Mesenchymal stem cell (in vitro differentiated cells and primary cell): Measurements from ENCODE around the gene FAF1.
A peak's percentile ranks its signal among the peaks of the same experiment; 100 is the strongest.

Experiments
- DNase-seq: peaks from one replicate; pipeline ENCODE4 v3.0.0-alpha.2; 2013
- H2AFZ ChIP-seq: one replicate; pipeline ENCODE4 v1.6.1; 2013; ENCODE audit warnings: low read depth, mild to moderate bottlenecking, control low read depth, inconsistent platforms, low read length, moderate library complexity
- H2AK5ac ChIP-seq: 2 replicates; pipeline ENCODE4 v1.6.1; 2013; ENCODE audit warnings: low read length, moderate library complexity, mild to moderate bottlenecking, inconsistent platforms; ENCODE audit not compliant: severe bottlenecking
- H2BK120ac ChIP-seq: one replicate; pipeline ENCODE4 v1.6.1; 2013; ENCODE audit warnings: low read depth, mild to moderate bottlenecking, inconsistent platforms, low read length, moderate library complexity
- H2BK12ac ChIP-seq, 2 experiments: one replicate each; pipeline ENCODE4 v1.6.1; 2013; ENCODE audit warnings: inconsistent platforms in 2 of 2, low read length in 2 of 2, mild to moderate bottlenecking in 2 of 2, moderate library complexity in 2 of 2, control low read depth in 1 of 2
- H2BK15ac ChIP-seq: one replicate; pipeline ENCODE4 v1.6.1; 2013; ENCODE audit warnings: mild to moderate bottlenecking, low read depth, inconsistent platforms; ENCODE audit not compliant: poor library complexity, severe bottlenecking
- H2BK5ac ChIP-seq: 2 replicates; pipeline ENCODE4 v1.6.1; 2013; ENCODE audit warnings: low read depth, mild to moderate bottlenecking, low read length, control low read depth, inconsistent platforms; ENCODE audit not compliant: poor library complexity, severe bottlenecking
- H3K14ac ChIP-seq, 2 experiments: one replicate each; pipeline ENCODE4 v1.6.1; 2013; ENCODE audit warnings: inconsistent platforms in 2 of 2, low read length in 2 of 2, control low read depth in 1 of 2, mild to moderate bottlenecking in 1 of 2, moderate library complexity in 1 of 2
- H3K18ac ChIP-seq, 2 experiments: one replicate each; pipeline ENCODE4 v1.6.1; 2013; ENCODE audit warnings: inconsistent platforms in 2 of 2, low read length in 2 of 2, control low read depth in 1 of 2, low read depth in 1 of 2, mild to moderate bottlenecking in 1 of 2
- H3K23ac ChIP-seq, 2 experiments: one replicate each; pipeline ENCODE4 v1.6.1; 2013; ENCODE audit warnings: inconsistent platforms in 2 of 2, low read length in 2 of 2, mild to moderate bottlenecking in 2 of 2, moderate library complexity in 2 of 2, control low read depth in 1 of 2
- H3K27ac ChIP-seq: 2 replicates; pipeline ENCODE4 v1.5.1; 2013; ENCODE audit warnings: mild to moderate bottlenecking, moderate library complexity, low read length, control low read depth, inconsistent platforms; ENCODE audit not compliant: poor library complexity, severe bottlenecking
- H3K27me3 ChIP-seq, 2 experiments: 2 replicates each; pipeline versions ENCODE4 v1.6.1 to v1.7.0; 2013; ENCODE audit warnings: low read length in 2 of 2, mild to moderate bottlenecking in 2 of 2, moderate library complexity in 2 of 2, control low read depth in 1 of 2, inconsistent platforms in 1 of 2; ENCODE audit not compliant: control insufficient read depth in 1 of 2, insufficient read depth in 1 of 2
- H3K36me3 ChIP-seq, 2 experiments: 2 replicates each; pipeline versions ENCODE4 v1.6.1 to v1.7.0; 2013; ENCODE audit warnings: low read length in 2 of 2, control low read depth in 1 of 2, inconsistent platforms in 1 of 2, low read depth in 1 of 2, mild to moderate bottlenecking in 1 of 2; ENCODE audit not compliant: insufficient read depth in 2 of 2, control insufficient read depth in 1 of 2
- H3K4ac ChIP-seq, 2 experiments: one replicate each; pipeline ENCODE4 v1.6.1; 2013; ENCODE audit warnings: inconsistent platforms in 2 of 2, low read length in 2 of 2, mild to moderate bottlenecking in 2 of 2, moderate library complexity in 2 of 2, control low read depth in 1 of 2, low read depth in 1 of 2
- H3K4me1 ChIP-seq: 2 replicates; pipeline ENCODE4 v1.6.1; 2013; ENCODE audit warnings: low read depth, low read length, control low read depth; ENCODE audit not compliant: control insufficient read depth, insufficient read depth
- H3K4me2 ChIP-seq: 2 replicates; pipeline ENCODE4 v1.6.1; 2013; ENCODE audit warnings: low read length, mild to moderate bottlenecking, inconsistent platforms; ENCODE audit not compliant: poor library complexity, severe bottlenecking
- H3K4me3 ChIP-seq, 2 experiments: 2 replicates each; pipeline versions ENCODE4 v1.5.1 to v1.7.0; 2013; ENCODE audit warnings: low read length in 2 of 2, mild to moderate bottlenecking in 2 of 2, control low read depth in 1 of 2, low read depth in 1 of 2; ENCODE audit not compliant: insufficient read depth in 1 of 2
- H3K79me1 ChIP-seq: replicated peaks from 2 replicates; pipeline ENCODE4 v1.6.1; 2013; ENCODE audit warnings: mild to moderate bottlenecking, control low read depth, low read length, inconsistent platforms; ENCODE audit not compliant: poor library complexity, severe bottlenecking
- H3K9ac ChIP-seq: 2 replicates; pipeline ENCODE4 v1.7.0; 2013; ENCODE audit warnings: mild to moderate bottlenecking, low read length, moderate library complexity
- H3K9me3 ChIP-seq: 2 replicates; pipeline ENCODE4 v1.7.0; 2013; ENCODE audit warnings: mild to moderate bottlenecking, low read length; ENCODE audit not compliant: control insufficient read depth
- H4K8ac ChIP-seq: one replicate; pipeline ENCODE4 v1.6.1; 2013; ENCODE audit warnings: inconsistent platforms, mild to moderate bottlenecking, low read length, moderate library complexity
- H4K91ac ChIP-seq: one replicate; pipeline ENCODE4 v1.6.1; 2013; ENCODE audit warnings: mild to moderate bottlenecking, low read length, inconsistent platforms
- WGBS: methylation state at CpG from one replicate; pipeline ENCODE4 v1.1.7; 2013; ENCODE audit warnings: mixed read lengths; 5-methylcytosine and 5-hydroxymethylcytosine counted together

Gene FAF1

GRCh38 chr1:50651476-50652263, 308.4 kb downstream of the FAF1 start:
- no peak overlapping the region for H3K4me3 ChIP-seq
- H3K14ac ChIP-seq = no peak overlapping the region
- no peak overlapping the region for H2BK5ac ChIP-seq
- peaks cover 0 to 4% of the 10 kb centered on the region in 2 experiments for H3K36me3 ChIP-seq
- no peak overlapping the region for H2BK12ac ChIP-seq
- H2BK120ac ChIP-seq = no peak overlapping the region
- no peak overlapping the region for H4K8ac ChIP-seq
- WGBS = 97% methylated on average over 3 of the region's 3 CpGs
- no peak for DNase-seq
- H3K23ac ChIP-seq = no peak overlapping the region
- no peak overlapping the region for H2BK15ac ChIP-seq
- H2AFZ ChIP-seq = no peak overlapping the region
- H3K18ac ChIP-seq = no peak overlapping the region
- H4K91ac ChIP-seq = no peak overlapping the region
- H3K27me3 ChIP-seq = no peaks in the 10 kb centered on the region
- H3K27ac ChIP-seq = no peak overlapping the region
- no peaks in the 10 kb centered on the region for H3K9me3 ChIP-seq
- no peak overlapping the region for H3K4ac ChIP-seq
- H3K4me1 ChIP-seq = peaks cover 3% of the 10 kb centered on the region
- H3K9ac ChIP-seq = no peak overlapping the region
- no peak overlapping the region for H3K4me2 ChIP-seq
- peaks cover 2% of the 10 kb centered on the region for H3K79me1 ChIP-seq
- no peak overlapping the region for H2AK5ac ChIP-seq

GRCh38 chr1:50646526-50646925, 313.5 kb downstream of the FAF1 start:
- Histone ChIP-seq H2AK5ac (no peak overlapping the region), H3K4me2 (no peak overlapping the region), H3K4ac (no peak overlapping the region), H2BK5ac (no peak overlapping the region), H3K23ac (no peak overlapping the region), H3K79me1 (peaks cover 1% of the 10 kb centered on the region), H4K91ac (no peak overlapping the region), H2BK12ac (no peak overlapping the region), H3K18ac (no peak overlapping the region), H3K9ac (no peak overlapping the region), H3K14ac (no peak overlapping the region), H2BK120ac (no peak overlapping the region), H2BK15ac (no peak overlapping the region), H3K9me3 (no peaks in the 10 kb centered on the region), H3K27me3 (no peaks in the 10 kb centered on the region), H3K27ac (no peak overlapping the region), H3K36me3 (peaks cover 0 to 4% of the 10 kb centered on the region in 2 experiments), H3K4me1 (peaks cover 7% of the 10 kb centered on the region), H2AFZ (no peak overlapping the region), H4K8ac (no peak overlapping the region), H3K4me3 (no peak overlapping the region)
- peak; percentile 13 for DNase-seq
- 90% methylated on average over 2 of the region's 2 CpGs for WGBS

DNA sequence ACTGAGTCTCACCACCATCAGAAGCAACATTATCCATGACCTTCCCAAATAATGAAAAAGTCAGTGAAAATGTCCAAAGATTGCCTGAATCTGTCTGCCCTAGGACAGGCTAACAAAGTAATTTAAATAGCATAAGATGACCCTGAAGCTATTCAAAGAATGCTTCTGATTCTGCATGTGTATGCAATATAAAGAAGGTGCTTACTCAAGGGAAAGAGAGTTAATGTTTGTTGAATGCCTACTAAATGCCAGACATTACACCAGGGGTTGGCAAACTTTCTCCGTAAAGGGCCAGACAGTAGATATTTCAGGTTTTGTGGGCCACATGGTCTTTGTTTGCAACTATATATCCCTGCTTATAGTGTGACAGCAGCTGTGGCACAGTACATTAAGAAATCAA, 314.9 kb downstream of the FAF1 start:
- no peak overlapping the region for H2AFZ ChIP-seq
- H3K14ac ChIP-seq = no peak overlapping the region
- peaks cover 4% of the 10 kb centered on the region for H3K4me1 ChIP-seq
- WGBS = 90% methylated on average over 1 of the region's 1 CpG
- peak overlapping the region; percentile 55 for H3K27ac ChIP-seq
- H3K79me1 ChIP-seq = peaks cover 1% of the 10 kb centered on the region
- H2BK120ac ChIP-seq = no peak overlapping the region
- no peak overlapping the region for H3K23ac ChIP-seq
- no peak overlapping the region for H4K8ac ChIP-seq
- H4K91ac ChIP-seq = no peak overlapping the region
- H2BK15ac ChIP-seq = no peak overlapping the region
- no peaks in the 10 kb centered on the region for H3K9me3 ChIP-seq
- H3K4ac ChIP-seq = no peak overlapping the region
- no peak overlapping the region for H2AK5ac ChIP-seq
- H3K27me3 ChIP-seq = no peaks in the 10 kb centered on the region
- H3K36me3 ChIP-seq = peaks cover 0 to 4% of the 10 kb centered on the region in 2 experiments
- H3K9ac ChIP-seq = no peak overlapping the region
- no peak for DNase-seq
- no peak overlapping the region for H3K4me2 ChIP-seq
- no peak overlapping the region for H2BK5ac ChIP-seq
- no peak overlapping the region for H2BK12ac ChIP-seq
- H3K18ac ChIP-seq = no peak overlapping the region
- no peak overlapping the region for H3K4me3 ChIP-seq

GRCh38 chr1:50644447-50645105, 315.5 kb downstream of the FAF1 start:
- no peak overlapping the region for H3K4ac ChIP-seq
- peaks cover 1% of the 10 kb centered on the region for H3K79me1 ChIP-seq
- no peak overlapping the region for H3K4me3 ChIP-seq
- H3K23ac ChIP-seq = no peak overlapping the region
- H2AFZ ChIP-seq = no peak overlapping the region
- no peak overlapping the region for H2BK12ac ChIP-seq
- H3K9me3 ChIP-seq = no peaks in the 10 kb centered on the region
- H3K27ac ChIP-seq = peak overlapping the region; percentile 55
- peaks cover 4% of the 10 kb centered on the region for H3K4me1 ChIP-seq
- no peak overlapping the region for H3K4me2 ChIP-seq
- no peak overlapping the region for H2BK15ac ChIP-seq
- H2BK120ac ChIP-seq = no peak overlapping the region
- no peak overlapping the region for H3K18ac ChIP-seq
- WGBS = 77% methylated on average over 2 of the region's 2 CpGs
- no peaks in the 10 kb centered on the region for H3K27me3 ChIP-seq
- no peak overlapping the region for H4K91ac ChIP-seq
- peak; percentile 74 for DNase-seq
- H2AK5ac ChIP-seq = no peak overlapping the region
- H2BK5ac ChIP-seq = no peak overlapping the region
- no peak overlapping the region for H4K8ac ChIP-seq
- H3K14ac ChIP-seq = no peak overlapping the region
- H3K36me3 ChIP-seq = peaks cover 0 to 4% of the 10 kb centered on the region in 2 experiments
- no peak overlapping the region for H3K9ac ChIP-seq
